MV-4-11 (cell line): ENCODE measurements around the gene FBRS.
A peak's percentile ranks its signal among the peaks of the same experiment; 100 is the strongest.
"Not testable (repeated sequence)": the region's sequence is repeated elsewhere in the genome, so short reads cannot be mapped to it uniquely, and the experiment has no call there.

Experiments used
- DNase-seq: peaks from one replicate; lab custom pipeline; 2025; lab: John Stamatoyannopoulos, UW

The FBRS gene

DNA sequence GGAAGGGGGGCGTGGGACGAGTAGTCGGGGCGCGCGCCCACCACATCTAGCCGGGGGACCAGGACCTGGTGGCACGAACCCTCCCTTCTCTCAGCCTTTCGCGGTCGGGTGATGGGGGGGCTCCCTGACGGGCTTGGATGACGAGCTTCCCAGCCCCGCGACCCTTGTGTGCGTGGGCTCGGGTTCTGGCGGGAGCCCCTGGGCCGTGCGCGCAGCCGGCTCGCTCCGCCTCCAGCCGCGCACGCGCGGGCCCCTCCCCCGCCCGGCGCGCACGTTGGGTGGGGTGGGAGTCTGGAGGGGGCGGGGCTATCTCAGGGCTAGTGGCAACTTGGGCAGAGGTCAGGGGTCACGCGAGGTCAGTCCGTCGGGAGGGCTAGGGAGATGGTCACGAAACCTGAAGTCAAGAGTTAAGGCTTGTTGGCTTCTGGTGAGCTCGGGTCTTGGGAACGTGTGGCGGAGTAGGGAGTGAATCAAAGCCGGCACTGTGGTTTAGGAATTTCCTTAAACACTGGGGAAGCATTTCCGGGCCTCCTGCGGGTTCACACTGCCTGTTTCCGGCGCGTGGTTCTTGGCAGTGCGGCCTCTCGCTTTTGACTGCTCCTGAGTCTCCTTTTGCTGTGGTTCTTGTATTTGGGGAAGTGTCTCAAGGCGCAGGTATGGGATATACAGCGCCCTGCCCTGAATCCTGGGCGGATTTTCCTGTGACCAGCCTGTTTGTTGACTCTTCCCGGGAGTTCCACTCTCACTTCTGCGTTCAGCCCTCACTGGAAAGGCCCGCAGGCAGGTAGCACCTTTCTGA, 40.8 kb downstream of the FBRS start, which contains the start of gene SRCAP:
SRCAP (plus strand) TSS at position 356 of the 799 bp plus-strand sequence. CDS start 1,654 bp downstream, outside the sequence.
- peak; percentile 90 for DNase-seq

DNA sequence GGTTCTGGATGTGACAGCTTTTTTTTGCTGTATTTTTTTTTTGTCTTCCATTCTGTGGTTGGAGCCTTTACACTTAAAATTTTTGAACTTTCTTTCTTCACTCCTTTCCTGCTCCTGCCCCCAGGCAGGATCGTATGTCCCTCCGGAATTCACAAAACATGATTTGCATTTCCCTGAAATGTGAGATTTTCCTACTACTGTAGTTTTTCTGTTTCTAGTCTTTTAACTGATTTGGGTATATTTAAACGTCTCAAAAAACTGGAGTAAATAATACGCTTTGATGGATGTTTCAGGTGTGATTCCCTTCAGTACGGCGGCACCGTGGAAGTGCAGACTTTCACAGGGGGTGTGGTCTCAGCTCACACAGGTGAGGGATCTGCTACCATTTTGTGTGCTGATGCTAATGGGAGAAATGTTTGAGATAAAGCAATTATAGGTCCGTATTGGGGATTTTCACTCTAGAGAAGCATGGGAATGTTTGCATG, 41.4 kb downstream of the FBRS start:
- no peak for DNase-seq

DNA sequence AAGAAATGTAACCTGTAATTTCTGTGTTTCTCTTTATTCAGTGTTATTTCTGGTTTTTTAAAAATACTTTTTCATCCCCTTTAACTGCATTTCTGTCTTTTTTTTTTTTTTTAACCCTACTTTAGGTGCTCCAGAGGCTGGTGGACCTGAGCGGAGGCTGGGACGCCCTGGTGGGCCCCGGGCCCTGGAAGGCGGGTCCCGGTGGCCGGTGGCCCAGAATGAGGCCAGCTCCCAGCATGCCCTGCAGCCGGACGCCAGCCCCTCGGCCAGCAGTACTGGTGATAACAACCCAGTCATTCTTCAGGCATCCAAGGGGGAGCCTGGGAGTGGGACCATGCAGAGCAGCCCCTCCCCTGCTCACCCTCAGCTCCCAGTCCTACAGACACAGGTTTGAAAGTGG, 42.3 kb downstream of the FBRS start:
- DNase-seq: no peak

DNA sequence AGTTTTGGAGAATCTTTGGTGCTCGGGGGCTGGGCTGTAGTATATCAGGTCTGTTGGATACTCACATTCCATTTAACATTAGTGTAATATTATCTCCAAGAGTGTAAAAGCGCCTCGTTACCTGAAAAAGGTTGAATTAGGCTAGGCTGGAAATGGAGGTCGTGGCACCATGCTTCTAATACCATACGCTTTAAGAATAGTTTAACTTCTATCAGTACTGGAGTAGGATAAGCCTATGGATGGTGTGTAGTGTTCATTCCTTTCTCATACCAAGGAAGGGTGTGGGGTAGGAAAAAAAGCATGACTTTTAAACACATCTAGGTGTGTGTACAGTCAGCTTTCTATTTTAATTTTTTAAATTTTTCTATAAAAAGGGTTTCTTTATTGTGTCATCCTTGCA, 42.7 kb downstream of the FBRS start:
- DNase-seq: no peak

DNA sequence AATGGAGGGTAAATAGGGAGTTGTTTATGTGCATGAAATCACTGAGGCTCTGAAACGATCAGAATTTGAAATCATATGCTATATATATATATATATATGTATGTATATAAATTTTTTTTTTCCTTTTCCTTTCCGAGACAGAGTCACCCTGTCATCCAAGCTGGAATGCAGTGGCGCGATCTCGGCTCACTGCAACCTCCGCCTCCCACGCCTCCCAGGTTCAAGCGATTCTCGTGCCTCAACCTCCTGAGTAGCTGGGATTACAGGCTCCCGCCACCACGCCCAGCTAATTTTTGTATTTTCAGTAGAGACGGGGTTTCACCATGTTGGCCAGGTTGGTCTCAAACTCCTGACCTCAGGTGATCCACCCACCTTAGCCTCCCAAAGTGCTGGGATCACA, 44.8 kb downstream of the FBRS start:
- DNase-seq: not testable (repeated sequence)

DNA sequence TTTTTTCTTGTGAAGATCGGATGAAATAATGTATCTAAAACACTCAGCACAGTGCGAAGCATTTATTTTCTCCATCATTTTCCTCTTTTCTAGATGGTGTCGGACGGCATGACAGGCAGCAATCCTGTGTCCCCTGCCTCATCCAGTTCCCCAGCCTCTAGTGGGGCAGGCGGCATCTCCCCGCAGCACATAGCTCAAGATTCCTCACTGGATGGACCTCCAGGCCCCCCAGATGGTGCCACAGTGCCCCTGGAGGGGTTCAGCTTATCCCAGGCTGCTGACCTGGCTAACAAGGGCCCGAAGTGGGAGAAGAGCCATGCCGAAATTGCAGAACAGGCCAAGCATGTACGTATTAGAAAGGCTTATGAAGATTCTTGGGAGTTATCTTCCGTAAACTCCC, 45.7 kb downstream of the FBRS start:
- no peak for DNase-seq

DNA sequence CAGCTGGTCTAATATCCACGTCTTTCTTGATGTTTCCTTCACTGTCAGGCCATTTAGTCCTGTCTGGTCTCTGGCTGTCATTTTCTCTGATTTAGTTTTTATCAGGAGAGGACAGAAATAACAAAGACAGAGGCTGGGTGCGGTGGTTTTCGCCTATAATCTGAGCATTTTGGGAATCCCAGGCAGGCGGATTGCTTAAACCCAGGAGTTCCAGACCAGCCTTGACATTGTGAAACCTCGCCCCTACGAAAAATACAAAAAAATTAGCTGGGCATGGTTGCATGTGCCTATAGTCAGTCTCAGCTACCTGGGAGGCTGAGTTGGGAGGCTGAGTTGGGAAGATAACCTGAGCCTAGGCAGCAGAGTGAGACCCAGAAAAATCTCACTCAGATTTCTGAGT, 47.8 kb downstream of the FBRS start:
- DNase-seq: no peak

DNA sequence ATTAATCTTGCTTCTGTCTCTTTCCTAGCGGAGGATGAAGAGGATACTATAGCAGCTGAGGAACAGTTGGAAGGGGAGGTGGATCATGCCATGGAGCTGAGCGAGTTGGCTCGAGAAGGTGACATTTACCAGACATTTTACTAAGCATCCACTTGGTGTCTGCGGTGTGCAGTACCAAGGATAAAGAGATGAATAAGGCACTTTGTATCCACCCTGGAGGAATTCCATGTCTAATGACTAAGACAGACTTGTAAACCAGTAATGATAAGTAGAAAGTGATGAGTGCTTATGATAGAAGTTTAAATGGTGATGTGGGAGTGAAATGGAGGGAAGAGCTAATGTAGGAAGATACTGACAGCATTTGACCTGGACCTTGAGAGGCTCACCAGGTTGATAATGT, 52.7 kb downstream of the FBRS start:
- DNase-seq: no peak

DNA sequence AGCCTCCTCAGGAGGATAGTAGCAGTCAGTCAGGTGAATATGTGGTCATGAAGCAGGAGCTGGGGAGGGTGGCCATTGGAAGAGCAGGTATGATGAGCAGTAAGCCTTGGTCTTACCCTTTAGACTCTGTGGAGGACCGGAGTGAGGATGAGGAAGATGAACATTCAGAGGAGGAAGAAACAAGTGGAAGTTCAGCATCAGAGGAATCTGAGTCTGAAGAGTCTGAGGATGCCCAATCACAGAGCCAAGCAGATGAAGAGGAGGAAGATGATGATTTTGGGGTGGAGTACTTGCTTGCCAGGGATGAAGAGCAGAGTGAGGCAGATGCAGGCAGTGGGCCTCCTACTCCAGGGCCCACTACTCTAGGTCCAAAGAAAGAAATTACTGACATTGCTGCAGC, 53.5 kb downstream of the FBRS start:
- no peak for DNase-seq

DNA sequence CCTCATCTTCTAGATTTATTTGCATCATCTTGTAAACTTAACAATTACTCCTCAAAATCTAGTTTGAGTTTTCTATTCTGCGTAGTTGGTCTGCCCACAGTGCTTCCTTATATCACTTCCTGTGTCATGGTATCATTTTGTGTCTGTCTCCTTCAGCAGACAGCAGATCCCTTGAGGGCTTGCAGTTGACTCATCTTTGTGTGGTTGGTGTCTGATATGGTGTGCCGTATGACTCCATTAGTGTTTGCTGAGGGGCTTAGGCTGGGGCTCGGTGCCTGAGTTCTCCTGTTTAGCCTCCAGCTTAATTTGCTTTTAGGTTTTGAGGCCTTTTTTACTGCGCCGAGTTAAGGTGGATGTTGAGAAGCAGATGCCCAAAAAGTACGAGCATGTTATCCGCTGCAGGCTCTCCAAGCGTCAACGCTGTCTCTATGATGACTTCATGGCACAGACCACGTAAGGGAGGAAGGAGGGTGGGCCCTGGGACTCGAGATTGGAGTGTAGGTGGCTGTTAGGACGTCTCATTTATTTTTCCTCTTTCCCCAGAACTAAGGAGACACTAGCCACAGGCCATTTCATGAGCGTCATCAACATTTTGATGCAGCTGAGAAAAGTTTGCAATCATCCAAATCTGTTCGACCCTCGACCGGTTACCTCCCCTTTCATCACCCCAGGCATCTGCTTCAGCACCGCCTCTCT, 57.7 kb downstream of the FBRS start:
- DNase-seq: peak; percentile 93

DNA sequence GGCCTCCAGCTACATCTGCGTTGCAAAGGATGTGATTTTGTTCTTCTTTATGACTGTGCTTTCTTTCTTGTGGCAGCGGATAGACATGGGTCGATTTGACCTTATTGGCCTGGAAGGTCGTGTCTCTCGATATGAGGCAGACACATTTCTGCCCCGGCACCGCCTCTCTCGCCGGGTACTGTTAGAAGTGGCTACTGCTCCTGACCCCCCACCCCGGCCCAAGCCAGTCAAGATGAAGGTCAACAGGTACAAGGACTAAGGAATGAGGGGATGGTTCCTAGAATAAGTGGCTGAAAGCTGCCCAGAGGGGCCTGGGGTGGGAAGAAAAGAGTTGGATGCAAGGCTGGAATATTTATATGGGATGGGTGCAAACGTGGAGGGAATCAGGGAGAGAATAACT, 61.9 kb downstream of the FBRS start:
- DNase-seq: no peak
